Skeletal muscle cell (primary cell): Measurements from ENCODE around the gene NFASC.

Experiments
- DNase-seq: peaks from one replicate; pipeline ENCODE4 v3.0.0-alpha.2; 2010; ENCODE audit warnings: low read depth
- H3K4me3 ChIP-seq: 2 replicates; pipeline ENCODE4 v1.5.1; 2011; ENCODE audit warnings: low read depth, mild to moderate bottlenecking, control low read depth, low read length, moderate library complexity

The NFASC gene

DNA sequence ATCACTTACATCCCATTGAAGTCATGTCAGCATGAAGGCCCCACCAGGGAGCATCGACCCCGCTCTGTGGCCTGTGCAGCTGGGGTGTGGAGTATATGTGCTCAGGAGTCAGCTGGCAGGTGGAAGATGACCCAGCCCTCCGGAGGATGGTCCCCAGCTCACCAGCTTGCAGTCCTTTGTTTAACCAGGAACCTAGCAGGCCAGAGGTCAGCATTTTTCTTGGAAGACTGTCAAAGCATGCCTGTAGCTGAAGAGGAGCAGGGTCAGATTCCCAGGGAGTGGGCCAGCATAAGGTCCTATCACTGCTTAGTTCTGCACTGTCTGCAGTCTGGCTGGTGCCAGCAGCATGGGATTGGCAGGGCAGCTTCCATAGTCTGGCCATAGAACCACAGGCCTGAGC lies 12.7 kb downstream of the NFASC start:
- H3K4me3 ChIP-seq, result no peak overlapping the region
- DNase-seq, result no peak

GRCh38 chr1:204885288-204885711 lies 14.6 kb downstream of the NFASC start:
- DNase-seq, result no peak
- H3K4me3 ChIP-seq, result no peak overlapping the region

DNA sequence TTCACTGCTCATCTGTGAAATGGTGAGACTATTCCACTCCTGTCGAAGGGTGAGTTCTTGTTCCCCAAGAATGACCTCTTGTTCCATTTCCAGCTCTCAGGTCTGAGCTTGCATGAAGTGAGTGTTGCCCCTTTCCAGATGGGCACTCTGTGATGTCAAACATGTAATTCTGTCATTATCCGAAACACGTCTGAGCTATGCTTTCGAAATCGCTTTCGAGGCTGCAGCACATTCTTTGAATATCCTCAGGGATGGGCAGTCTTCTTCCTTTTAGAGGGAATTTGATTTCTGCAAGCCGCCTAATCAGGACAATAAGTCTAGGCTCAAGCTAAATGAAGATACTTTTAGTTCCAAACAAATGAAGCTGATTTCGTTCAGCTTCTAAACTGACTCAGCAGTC lies 15.1 kb downstream of the NFASC start:
- no peak overlapping the region for H3K4me3 ChIP-seq
- DNase-seq, result no peak

GRCh38 chr1:204887846-204888245 lies 17.2 kb downstream of the NFASC start:
- no peak overlapping the region for H3K4me3 ChIP-seq
- no peak for DNase-seq

DNA sequence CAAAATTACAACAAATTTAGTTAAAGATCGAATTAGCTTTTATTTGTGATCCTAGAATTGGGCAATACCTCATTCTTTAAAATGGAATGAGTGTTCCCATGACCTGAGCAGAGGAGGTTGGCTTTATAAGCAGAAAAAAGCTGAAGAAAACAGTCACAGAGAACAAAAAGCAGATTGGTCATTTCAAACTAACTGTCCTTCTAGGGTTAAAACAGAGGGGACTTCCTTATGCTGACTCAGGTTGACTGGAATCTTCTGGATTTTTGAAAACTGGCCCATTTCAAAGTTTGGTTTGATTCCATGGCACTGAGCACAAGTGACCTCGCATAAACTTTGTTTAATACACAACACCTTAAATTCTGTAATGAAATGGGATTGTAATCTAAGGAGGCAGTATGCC lies 17.6 kb downstream of the NFASC start:
- H3K4me3 ChIP-seq, result no peak overlapping the region
- no peak for DNase-seq

GRCh38 chr1:204889681-204890383 lies 19.2 kb downstream of the NFASC start:
- H3K4me3 ChIP-seq, result no peak overlapping the region
- DNase-seq, result no peak

GRCh38 chr1:204891860-204892259 lies 21.2 kb downstream of the NFASC start:
- no peak overlapping the region for H3K4me3 ChIP-seq
- no peak for DNase-seq

DNA sequence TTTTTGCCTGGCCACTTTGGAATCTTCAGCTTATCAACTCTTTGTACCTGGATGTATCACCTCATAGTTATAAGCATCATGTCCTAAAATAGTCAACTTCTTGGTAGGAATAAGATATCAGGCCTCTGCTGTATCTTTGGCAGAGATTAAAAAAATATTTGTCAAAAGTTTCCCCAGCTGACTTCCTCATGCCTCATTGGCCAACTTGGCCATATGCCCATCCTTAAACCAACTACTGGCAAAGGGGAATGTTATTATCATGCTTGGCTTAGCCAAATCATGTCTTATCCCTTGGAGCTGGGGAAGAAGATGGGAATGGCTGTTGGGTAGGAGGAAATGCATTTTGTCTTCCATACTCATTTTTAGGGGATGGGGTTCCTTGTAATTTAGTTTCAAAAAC lies 23.4 kb downstream of the NFASC start:
- H3K4me3 ChIP-seq, result no peak overlapping the region
- DNase-seq, result no peak

DNA sequence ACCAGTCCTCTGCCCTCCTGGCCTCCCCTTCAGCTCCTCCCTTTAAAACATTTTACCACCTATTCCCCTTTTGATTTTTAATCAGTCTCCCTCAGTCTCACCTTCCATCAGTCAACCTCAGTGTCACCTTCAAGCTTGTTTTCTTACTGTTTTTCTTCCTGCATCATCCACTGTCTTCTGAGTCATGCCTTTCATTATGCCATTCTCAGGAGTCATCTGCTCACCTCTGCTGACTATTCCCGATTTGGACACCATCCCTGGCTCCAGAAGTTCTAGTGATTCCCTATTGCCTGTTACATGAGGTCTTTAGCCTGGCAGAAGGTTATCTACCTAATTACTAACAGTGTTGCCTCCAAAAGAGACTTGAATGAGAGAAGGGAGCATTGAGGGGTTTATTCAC lies 23.9 kb downstream of the NFASC start:
- no peak overlapping the region for H3K4me3 ChIP-seq
- DNase-seq, result no peak

- no peak for DNase-seq
- H3K4me3 ChIP-seq, result no peak overlapping the region
Measured at GRCh38 chr1:204896023-204896422, 25.4 kb downstream of the NFASC start.

- H3K4me3 ChIP-seq, result no peak overlapping the region
- no peak for DNase-seq
Measured at GRCh38 chr1:204896787-204897469, 26.3 kb downstream of the NFASC start.

DNA sequence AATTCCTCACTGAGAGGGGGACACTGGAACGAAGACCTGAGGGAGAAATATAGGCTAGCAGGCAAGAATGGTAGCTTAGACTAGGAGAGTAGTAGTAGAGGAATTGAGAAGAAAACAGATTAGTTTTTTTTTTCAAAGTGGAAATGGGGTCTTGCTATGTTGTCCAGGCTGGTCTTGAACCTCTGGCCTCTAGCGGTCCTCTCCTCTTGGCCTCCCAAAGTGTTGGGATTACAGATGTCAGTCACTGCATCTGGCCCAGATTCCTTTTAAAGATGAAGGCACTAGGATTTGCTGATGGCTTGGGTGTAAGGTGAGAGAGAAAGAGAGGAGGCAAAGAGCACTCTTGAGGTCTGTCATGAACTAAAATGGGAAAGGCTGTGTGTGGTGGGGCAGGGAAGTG lies 30.1 kb downstream of the NFASC start:
- no peak for DNase-seq
- no peak overlapping the region for H3K4me3 ChIP-seq

DNA sequence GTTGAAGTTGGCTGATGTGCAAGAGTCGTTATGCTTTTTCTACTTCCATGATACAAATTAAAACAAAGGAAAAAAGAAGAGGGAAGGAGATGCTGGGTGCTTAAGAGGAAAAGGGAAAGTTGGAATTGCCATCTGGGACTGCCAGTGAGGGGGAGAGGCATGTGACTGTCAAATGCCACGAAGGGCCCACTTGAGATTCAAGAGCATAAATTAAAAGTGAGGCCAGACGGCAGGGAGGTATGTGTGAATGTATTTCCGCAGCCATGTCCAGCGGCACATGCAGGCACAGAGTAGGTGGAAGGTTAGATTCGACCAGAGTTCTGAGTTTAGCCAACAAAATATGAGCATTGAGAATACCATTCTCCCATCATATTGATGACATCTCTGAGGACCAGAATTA lies 32.0 kb downstream of the NFASC start:
- DNase-seq, result no peak
- no peak overlapping the region for H3K4me3 ChIP-seq

- DNase-seq, result no peak
- no peak overlapping the region for H3K4me3 ChIP-seq
Measured at GRCh38 chr1:204904228-204904810, 33.7 kb downstream of the NFASC start.

GRCh38 chr1:204909109-204909508 lies 38.4 kb downstream of the NFASC start:
- peak; percentile 14 for DNase-seq
- no peak overlapping the region for H3K4me3 ChIP-seq

DNA sequence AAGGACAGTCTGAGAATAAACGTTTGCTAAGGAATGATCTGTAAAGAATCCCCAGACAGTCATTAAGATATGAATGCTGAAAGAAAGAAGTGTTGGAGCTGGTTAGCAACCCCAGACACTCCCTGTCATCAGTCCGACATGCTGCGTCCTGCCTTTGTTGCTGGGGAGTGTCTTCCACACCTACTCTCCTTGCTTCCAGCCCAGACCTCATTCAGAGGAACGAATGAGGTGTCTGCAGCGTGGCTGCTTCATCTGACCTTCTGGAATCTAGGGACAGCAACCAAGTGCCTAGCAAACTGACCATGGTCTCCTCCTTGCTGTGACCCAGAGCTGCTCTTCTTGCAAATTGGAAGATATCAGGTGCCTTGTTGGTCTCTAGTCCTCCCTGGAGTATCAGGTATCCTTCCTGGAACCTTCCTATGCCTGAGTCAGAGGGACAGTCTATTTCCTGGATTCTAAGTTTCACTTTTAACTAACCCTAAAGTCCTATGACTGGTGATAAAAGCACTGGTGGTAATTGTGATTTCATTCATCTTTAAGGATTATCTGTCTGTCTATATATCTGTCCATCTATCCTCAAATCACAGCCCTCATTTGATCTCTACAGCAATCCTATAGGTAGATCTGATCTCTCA lies 45.3 kb downstream of the NFASC start:
- H3K4me3 ChIP-seq, result no peak overlapping the region
- DNase-seq, result no peak

DNA sequence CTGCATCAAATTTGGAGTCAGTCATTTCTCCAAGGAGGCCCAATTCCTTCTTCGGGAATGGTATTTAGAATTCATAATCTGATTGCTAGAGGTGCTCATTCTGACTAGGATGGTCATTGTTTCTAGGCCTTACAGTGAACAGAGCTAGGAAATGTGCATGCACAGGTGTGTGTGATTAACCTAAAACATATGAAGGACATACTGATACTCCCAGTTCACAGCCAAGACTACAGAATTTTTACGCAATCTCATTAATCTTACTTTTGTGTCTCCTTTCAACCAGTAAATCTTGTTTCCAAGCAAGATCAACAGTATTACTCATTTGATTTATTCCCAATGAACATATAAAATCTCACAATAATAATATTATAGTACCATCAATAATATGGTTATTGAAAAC lies 47.1 kb downstream of the NFASC start:
- no peak for DNase-seq
- no peak overlapping the region for H3K4me3 ChIP-seq

- DNase-seq, result no peak
- H3K4me3 ChIP-seq, result no peak overlapping the region
Measured at GRCh38 chr1:204920511-204920910, 49.8 kb downstream of the NFASC start.

GRCh38 chr1:204920967-204921366 lies 50.3 kb downstream of the NFASC start:
- no peak for DNase-seq
- no peak overlapping the region for H3K4me3 ChIP-seq

GRCh38 chr1:204921855-204922516 lies 51.3 kb downstream of the NFASC start:
- no peak for DNase-seq
- no peak overlapping the region for H3K4me3 ChIP-seq
